GM19328 (cell line): ENCODE results near the gene SIPA1L3.
"Not testable (repeated sequence)": the region's sequence is repeated elsewhere in the genome, so short reads cannot be mapped to it uniquely, and the experiment has no call there.

Source experiments
- ATAC-seq: cut with Tn5 transposase; IDR thresholded peaks from one replicate; pipeline ENCODE4 v1.9.1; 2021; ENCODE audit warnings: mild to moderate bottlenecking, moderate library complexity; ENCODE audit not compliant: unreplicated experiment

The SIPA1L3 gene

GRCh38 chr19:38224863-38225218 lies 317.8 kb downstream of the SIPA1L3 start:
- ATAC-seq: not testable (repeated sequence)

GRCh38 chr19:38227287-38228004 lies 320.4 kb downstream of the SIPA1L3 start:
- no peak for ATAC-seq

- ATAC-seq: no peak
Measured at GRCh38 chr19:38228005-38228377, 321.0 kb downstream of the SIPA1L3 start.

- ATAC-seq: no peak
Measured at GRCh38 chr19:38228491-38229439, 321.8 kb downstream of the SIPA1L3 start.

- ATAC-seq: peak; percentile 68
Measured at GRCh38 chr19:38229585-38230073, 322.6 kb downstream of the SIPA1L3 start.

GRCh38 chr19:38230506-38231133 lies 323.6 kb downstream of the SIPA1L3 start:
- ATAC-seq: not testable (repeated sequence)

GRCh38 chr19:38231918-38232317 lies 324.9 kb downstream of the SIPA1L3 start:
- ATAC-seq: no peak

GRCh38 chr19:38233740-38234251 lies 326.8 kb downstream of the SIPA1L3 start:
- no peak for ATAC-seq

- ATAC-seq: no peak
Measured at GRCh38 chr19:38234615-38235014, 327.6 kb downstream of the SIPA1L3 start.

GRCh38 chr19:38239816-38240215 lies 332.8 kb downstream of the SIPA1L3 start:
- ATAC-seq: no peak

GRCh38 chr19:38243279-38243673 lies 336.3 kb downstream of the SIPA1L3 start:
- no peak for ATAC-seq

- ATAC-seq: no peak
Measured at GRCh38 chr19:38245826-38246498, 339.0 kb downstream of the SIPA1L3 start.

- no peak for ATAC-seq
Measured at GRCh38 chr19:38247126-38247525, 340.1 kb downstream of the SIPA1L3 start.

GRCh38 chr19:38247734-38248268 lies 340.8 kb downstream of the SIPA1L3 start:
- no peak for ATAC-seq

- no peak for ATAC-seq
Measured at GRCh38 chr19:38248421-38248820, 341.4 kb downstream of the SIPA1L3 start.

GRCh38 chr19:38250428-38250820 lies 343.4 kb downstream of the SIPA1L3 start:
- no peak for ATAC-seq

GRCh38 chr19:38250821-38251563 lies 344.0 kb downstream of the SIPA1L3 start:
- ATAC-seq: no peak

GRCh38 chr19:38251564-38252051 lies 344.6 kb downstream of the SIPA1L3 start:
- no peak for ATAC-seq

- no peak for ATAC-seq
Measured at GRCh38 chr19:38252385-38252784, 345.4 kb downstream of the SIPA1L3 start.
